ENCODE measurements around the gene VPS54. TPM values are rescaled to one million over a fixed set of nuclear protein-coding genes. Genes with fewer than 3 reads are reported as not detected.

VPS54 gene
- total and polyA plus RNA-seq, 9 of the 15 experiments (the other 6 are each of a cell fraction or from before 2014, with no cell fraction given) = 4.9 to 23.2 (median 13.2) TPM

DNA sequence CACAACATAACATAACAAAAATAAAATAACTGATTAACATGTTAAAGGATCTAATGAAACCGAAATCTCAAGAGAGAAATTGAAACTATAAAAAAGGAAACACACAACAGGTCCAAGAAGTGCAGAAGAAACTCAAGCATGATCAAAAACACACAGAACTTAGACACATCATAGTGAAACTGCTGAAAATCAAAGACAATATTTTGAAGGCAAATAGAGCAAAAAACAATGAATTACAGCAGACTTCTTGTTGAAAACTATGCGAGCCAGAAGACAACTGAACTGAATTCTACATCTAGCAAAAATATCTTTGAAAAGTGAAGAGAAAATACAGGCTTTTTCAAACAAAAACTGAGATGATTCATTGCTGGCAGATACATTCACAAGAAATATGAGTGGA lies 116.2 kb downstream of the VPS54 start (continued):
- TF ChIP-seq, protein P1, sequence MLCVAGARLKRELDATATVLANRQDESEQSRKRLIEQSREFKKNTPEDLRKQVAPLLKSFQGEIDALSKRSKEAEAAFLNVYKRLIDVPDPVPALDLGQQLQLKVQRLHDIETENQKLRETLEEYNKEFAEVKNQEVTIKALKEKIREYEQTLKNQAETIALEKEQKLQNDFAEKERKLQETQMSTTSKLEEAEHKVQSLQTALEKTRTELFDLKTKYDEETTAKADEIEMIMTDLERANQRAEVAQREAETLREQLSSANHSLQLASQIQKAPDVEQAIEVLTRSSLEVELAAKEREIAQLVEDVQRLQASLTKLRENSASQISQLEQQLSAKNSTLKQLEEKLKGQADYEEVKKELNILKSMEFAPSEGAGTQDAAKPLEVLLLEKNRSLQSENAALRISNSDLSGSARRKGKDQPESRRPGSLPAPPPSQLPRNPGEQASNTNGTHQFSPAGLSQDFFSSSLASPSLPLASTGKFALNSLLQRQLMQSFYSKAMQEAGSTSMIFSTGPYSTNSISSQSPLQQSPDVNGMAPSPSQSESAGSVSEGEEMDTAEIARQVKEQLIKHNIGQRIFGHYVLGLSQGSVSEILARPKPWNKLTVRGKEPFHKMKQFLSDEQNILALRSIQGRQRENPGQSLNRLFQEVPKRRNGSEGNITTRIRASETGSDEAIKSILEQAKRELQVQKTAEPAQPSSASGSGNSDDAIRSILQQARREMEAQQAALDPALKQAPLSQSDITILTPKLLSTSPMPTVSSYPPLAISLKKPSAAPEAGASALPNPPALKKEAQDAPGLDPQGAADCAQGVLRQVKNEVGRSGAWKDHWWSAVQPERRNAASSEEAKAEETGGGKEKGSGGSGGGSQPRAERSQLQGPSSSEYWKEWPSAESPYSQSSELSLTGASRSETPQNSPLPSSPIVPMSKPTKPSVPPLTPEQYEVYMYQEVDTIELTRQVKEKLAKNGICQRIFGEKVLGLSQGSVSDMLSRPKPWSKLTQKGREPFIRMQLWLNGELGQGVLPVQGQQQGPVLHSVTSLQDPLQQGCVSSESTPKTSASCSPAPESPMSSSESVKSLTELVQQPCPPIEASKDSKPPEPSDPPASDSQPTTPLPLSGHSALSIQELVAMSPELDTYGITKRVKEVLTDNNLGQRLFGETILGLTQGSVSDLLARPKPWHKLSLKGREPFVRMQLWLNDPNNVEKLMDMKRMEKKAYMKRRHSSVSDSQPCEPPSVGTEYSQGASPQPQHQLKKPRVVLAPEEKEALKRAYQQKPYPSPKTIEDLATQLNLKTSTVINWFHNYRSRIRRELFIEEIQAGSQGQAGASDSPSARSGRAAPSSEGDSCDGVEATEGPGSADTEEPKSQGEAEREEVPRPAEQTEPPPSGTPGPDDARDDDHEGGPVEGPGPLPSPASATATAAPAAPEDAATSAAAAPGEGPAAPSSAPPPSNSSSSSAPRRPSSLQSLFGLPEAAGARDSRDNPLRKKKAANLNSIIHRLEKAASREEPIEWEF (CRISPR knock-in tag; IDR thresholded peaks at IDR 0.05) = no peak
- TF ChIP-seq, protein P2, sequence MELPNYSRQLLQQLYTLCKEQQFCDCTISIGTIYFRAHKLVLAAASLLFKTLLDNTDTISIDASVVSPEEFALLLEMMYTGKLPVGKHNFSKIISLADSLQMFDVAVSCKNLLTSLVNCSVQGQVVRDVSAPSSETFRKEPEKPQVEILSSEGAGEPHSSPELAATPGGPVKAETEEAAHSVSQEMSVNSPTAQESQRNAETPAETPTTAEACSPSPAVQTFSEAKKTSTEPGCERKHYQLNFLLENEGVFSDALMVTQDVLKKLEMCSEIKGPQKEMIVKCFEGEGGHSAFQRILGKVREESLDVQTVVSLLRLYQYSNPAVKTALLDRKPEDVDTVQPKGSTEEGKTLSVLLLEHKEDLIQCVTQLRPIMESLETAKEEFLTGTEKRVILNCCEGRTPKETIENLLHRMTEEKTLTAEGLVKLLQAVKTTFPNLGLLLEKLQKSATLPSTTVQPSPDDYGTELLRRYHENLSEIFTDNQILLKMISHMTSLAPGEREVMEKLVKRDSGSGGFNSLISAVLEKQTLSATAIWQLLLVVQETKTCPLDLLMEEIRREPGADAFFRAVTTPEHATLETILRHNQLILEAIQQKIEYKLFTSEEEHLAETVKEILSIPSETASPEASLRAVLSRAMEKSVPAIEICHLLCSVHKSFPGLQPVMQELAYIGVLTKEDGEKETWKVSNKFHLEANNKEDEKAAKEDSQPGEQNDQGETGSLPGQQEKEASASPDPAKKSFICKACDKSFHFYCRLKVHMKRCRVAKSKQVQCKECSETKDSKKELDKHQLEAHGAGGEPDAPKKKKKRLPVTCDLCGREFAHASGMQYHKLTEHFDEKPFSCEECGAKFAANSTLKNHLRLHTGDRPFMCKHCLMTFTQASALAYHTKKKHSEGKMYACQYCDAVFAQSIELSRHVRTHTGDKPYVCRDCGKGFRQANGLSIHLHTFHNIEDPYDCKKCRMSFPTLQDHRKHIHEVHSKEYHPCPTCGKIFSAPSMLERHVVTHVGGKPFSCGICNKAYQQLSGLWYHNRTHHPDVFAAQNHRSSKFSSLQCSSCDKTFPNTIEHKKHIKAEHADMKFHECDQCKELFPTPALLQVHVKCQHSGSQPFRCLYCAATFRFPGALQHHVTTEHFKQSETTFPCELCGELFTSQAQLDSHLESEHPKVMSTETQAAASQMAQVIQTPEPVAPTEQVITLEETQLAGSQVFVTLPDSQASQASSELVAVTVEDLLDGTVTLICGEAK (IDR thresholded peaks at IDR 0.05) = no peak
- TF ChIP-seq, protein P2 (CRISPR knock-in tag; IDR thresholded peaks at IDR 0.05) = no peak
- TF ChIP-seq, protein P3, sequence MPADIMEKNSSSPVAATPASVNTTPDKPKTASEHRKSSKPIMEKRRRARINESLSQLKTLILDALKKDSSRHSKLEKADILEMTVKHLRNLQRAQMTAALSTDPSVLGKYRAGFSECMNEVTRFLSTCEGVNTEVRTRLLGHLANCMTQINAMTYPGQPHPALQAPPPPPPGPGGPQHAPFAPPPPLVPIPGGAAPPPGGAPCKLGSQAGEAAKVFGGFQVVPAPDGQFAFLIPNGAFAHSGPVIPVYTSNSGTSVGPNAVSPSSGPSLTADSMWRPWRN (IDR thresholded peaks at IDR 0.05; ENCODE audit: low read depth) = no peak
- TF ChIP-seq ZFP36 (IDR thresholded peaks at IDR 0.05; ENCODE audit: low read depth, low read length, partially characterized antibody) (no peak), CBX5 (IDR thresholded peaks at IDR 0.05; ENCODE audit: borderline replicate concordance, low read depth) (peak; percentile 75; the same call in 1 of the 2 replicates), MYC (IDR thresholded peaks at IDR 0.05; ENCODE audit: low read depth, low read length) (no peak), MYC (CRISPR knock-in tag; IDR thresholded peaks at IDR 0.05; ENCODE audit: borderline replicate concordance, low read depth) (no peak), ZNF785 (CRISPR knock-in tag; IDR thresholded peaks at IDR 0.05) (no peak)
- TF ChIP-seq, protein P4, sequence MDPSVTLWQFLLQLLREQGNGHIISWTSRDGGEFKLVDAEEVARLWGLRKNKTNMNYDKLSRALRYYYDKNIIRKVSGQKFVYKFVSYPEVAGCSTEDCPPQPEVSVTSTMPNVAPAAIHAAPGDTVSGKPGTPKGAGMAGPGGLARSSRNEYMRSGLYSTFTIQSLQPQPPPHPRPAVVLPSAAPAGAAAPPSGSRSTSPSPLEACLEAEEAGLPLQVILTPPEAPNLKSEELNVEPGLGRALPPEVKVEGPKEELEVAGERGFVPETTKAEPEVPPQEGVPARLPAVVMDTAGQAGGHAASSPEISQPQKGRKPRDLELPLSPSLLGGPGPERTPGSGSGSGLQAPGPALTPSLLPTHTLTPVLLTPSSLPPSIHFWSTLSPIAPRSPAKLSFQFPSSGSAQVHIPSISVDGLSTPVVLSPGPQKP (CRISPR knock-in tag; IDR thresholded peaks at IDR 0.05) = no peak

All from K562 (cell line).